CD4-positive, CD25-positive, alpha-beta regulatory T cell (primary cell): ENCODE measurements around the gene EML2. TPM values are rescaled to one million over a fixed set of nuclear protein-coding genes. Genes with fewer than 3 reads are reported as not detected.
A peak's percentile ranks its signal among the peaks of the same experiment; 100 is the strongest.

Experiments
- ATAC-seq, 2 donors: fragments of 150-1000 bp; cut with Tn5 transposase; one replicate each; pipeline ENCODE4 v1.10.0; 2021; ENCODE audit warnings: low read depth in 2 of 2, moderate number of reproducible peaks in 2 of 2, moderate library complexity in 1 of 2
- DNase-seq, 3 donors: peaks; one replicate each; pipeline versions ENCODE4 v3.0.0 to v3.0.0-alpha.2; 2012 to 2022; ENCODE audit warnings: mixed read lengths in 1 of 3
- H3K27ac ChIP-seq: one replicate; pipeline ENCODE4 v1.7.0; 2013; ENCODE audit warnings: mild to moderate bottlenecking, low read length; ENCODE audit not compliant: insufficient read depth, poor library complexity, severe bottlenecking
- H3K27me3 ChIP-seq: one replicate; pipeline ENCODE4 v1.7.0; 2013; ENCODE audit warnings: low read length; ENCODE audit not compliant: control insufficient read depth, insufficient read depth
- H3K36me3 ChIP-seq: one replicate; pipeline ENCODE4 v1.7.0; 2013; ENCODE audit warnings: mild to moderate bottlenecking, low read length, moderate library complexity; ENCODE audit not compliant: control insufficient read depth, insufficient read depth
- H3K4me1 ChIP-seq: 2 replicates; pipeline ENCODE4 v1.7.0; 2013; ENCODE audit warnings: mild to moderate bottlenecking, low read length; ENCODE audit not compliant: insufficient read depth, control insufficient read depth, poor library complexity, severe bottlenecking
- H3K4me3 ChIP-seq: one replicate; pipeline ENCODE4 v1.7.0; 2013; ENCODE audit warnings: low read depth, mild to moderate bottlenecking, low read length, moderate library complexity
- H3K9me3 ChIP-seq, 2 experiments: 1 replicate in 1 of 2; 2 replicates in 1 of 2; pipeline ENCODE4 v1.7.0; 2013; ENCODE audit warnings: low read length in 2 of 2, mild to moderate bottlenecking in 1 of 2, moderate library complexity in 1 of 2; ENCODE audit not compliant: control insufficient read depth in 2 of 2
- H3K27ac Mint-ChIP-seq, 3 donors: one replicate each; pipeline ENCODE4 v1.8.0; 2020 to 2022; ENCODE audit warnings: mild to moderate bottlenecking in 3 of 3, mixed read lengths in 3 of 3, moderate library complexity in 2 of 3
- H3K27me3 Mint-ChIP-seq: one replicate; pipeline ENCODE4 v1.8.0; 2022; ENCODE audit warnings: mild to moderate bottlenecking, mixed read lengths
- H3K36me3 Mint-ChIP-seq: one replicate; pipeline ENCODE4 v1.8.0; 2020; ENCODE audit warnings: mixed read lengths
- H3K4me1 Mint-ChIP-seq, 4 donors: one replicate each; pipeline ENCODE4 v1.8.0; 2020 to 2022; ENCODE audit warnings: mixed read lengths in 4 of 4, mild to moderate bottlenecking in 1 of 4
- H3K4me3 Mint-ChIP-seq, 4 donors: one replicate each; pipeline ENCODE4 v1.8.0; 2020 to 2022; ENCODE audit warnings: mild to moderate bottlenecking in 4 of 4, mixed read lengths in 4 of 4, moderate library complexity in 3 of 4
- H3K9me3 Mint-ChIP-seq, 7 donors: one replicate each; pipeline ENCODE4 v1.8.0; 2020 to 2022; ENCODE audit warnings: mixed read lengths in 7 of 7, mild to moderate bottlenecking in 3 of 7, moderate library complexity in 2 of 7
- polyA plus RNA-seq, 4 donors: library from polyadenylated mRNA; unstranded; fragments of 300-500 nt; fragmentation: Illumina TruSeq; gene quantifications; one replicate each; pipeline ENCODE4 v1.2.3, GENCODE V29; 2021
- total RNA-seq: library from RNA; stranded (reverse); gene quantifications from one replicate; pipeline ENCODE4 v1.2.3, GENCODE V29; 2022

EML2 gene
- total and polyA plus RNA-seq, 5 donors from 2014 or later, result 15.1 to 90.0 (median 21.2) TPM

GRCh38 chr19:45567609-45568008, 71.6 kb downstream of the EML2 start:
- Histone ChIP-seq H3K4me3 (no peak overlapping the region), H3K9me3 (no peaks in the 10 kb centered on the region), H3K27ac (no peak overlapping the region), H3K4me1 (peaks cover 9% of the 10 kb centered on the region), H3K36me3 (no peaks in the 10 kb centered on the region), H3K27me3 (no peaks in the 10 kb centered on the region)
- H3K27ac Mint-ChIP-seq, result peak overlapping the region in 1 of 3 donors; percentile 71
- peaks cover 13 to 31% (median 21%) of the 10 kb centered on the region in 4 donors for H3K4me1 Mint-ChIP-seq
- H3K9me3 Mint-ChIP-seq, result no peaks in the 10 kb centered on the region
- DNase-seq (no peak), ATAC-seq (no peak)
- no peaks in the 10 kb centered on the region for H3K27me3 Mint-ChIP-seq
- H3K4me3 Mint-ChIP-seq, result no peak overlapping the region
- H3K36me3 Mint-ChIP-seq, result peaks cover 3% of the 10 kb centered on the region

GRCh38 chr19:45564131-45564780, 74.9 kb downstream of the EML2 start:
- Histone ChIP-seq H3K36me3 (no peaks in the 10 kb centered on the region), H3K4me1 (peaks cover 9% of the 10 kb centered on the region), H3K27me3 (no peaks in the 10 kb centered on the region), H3K4me3 (no peak overlapping the region), H3K27ac (no peak overlapping the region), H3K9me3 (no peaks in the 10 kb centered on the region)
- Mint-ChIP-seq H3K36me3 (no peaks in the 10 kb centered on the region), H3K9me3 (no peaks in the 10 kb centered on the region), H3K4me3 (no peak overlapping the region), H3K27me3 (no peaks in the 10 kb centered on the region), H3K4me1 (peaks cover 8 to 41% (median 16%) of the 10 kb centered on the region in 4 donors), H3K27ac (peak overlapping the region; percentile 83 to 95 (median 92))
- DNase-seq (no peak), ATAC-seq (no peak)

GRCh38 chr19:45560686-45561085, 78.5 kb downstream of the EML2 start:
- Histone ChIP-seq H3K4me1 (peaks cover 9% of the 10 kb centered on the region), H3K27me3 (no peaks in the 10 kb centered on the region), H3K36me3 (no peaks in the 10 kb centered on the region), H3K4me3 (no peak overlapping the region), H3K27ac (no peak overlapping the region), H3K9me3 (no peaks in the 10 kb centered on the region)
- Mint-ChIP-seq H3K36me3 (no peaks in the 10 kb centered on the region), H3K4me3 (peak overlapping the region in 1 of 4 donors; percentile 59), H3K27ac (peak overlapping the region; percentile 70 to 87 (median 84)), H3K9me3 (no peaks in the 10 kb centered on the region), H3K27me3 (no peaks in the 10 kb centered on the region), H3K4me1 (peaks cover 5 to 57% (median 20%) of the 10 kb centered on the region in 4 donors)
- DNase-seq (no peak), ATAC-seq (no peak)

- no peaks in the 10 kb centered on the region for H3K27me3 ChIP-seq
- H3K4me1 ChIP-seq, result peaks cover 9% of the 10 kb centered on the region
- no peak overlapping the region for H3K27ac ChIP-seq
- H3K36me3 Mint-ChIP-seq, result no peaks in the 10 kb centered on the region
- no peaks in the 10 kb centered on the region for H3K9me3 ChIP-seq
- H3K27ac Mint-ChIP-seq, result peak overlapping the region in 2 of 3 donors; percentile 68 to 84
- DNase-seq (no peak), ATAC-seq (no peak)
- no peaks in the 10 kb centered on the region for H3K36me3 ChIP-seq
- no peaks in the 10 kb centered on the region for H3K9me3 Mint-ChIP-seq
- no peaks in the 10 kb centered on the region for H3K27me3 Mint-ChIP-seq
- no peak overlapping the region for H3K4me3 ChIP-seq
- H3K4me1 Mint-ChIP-seq, result peaks cover 5 to 57% (median 20%) of the 10 kb centered on the region in 4 donors
- H3K4me3 Mint-ChIP-seq, result no peak overlapping the region
Measured at GRCh38 chr19:45560038-45560437, 79.2 kb downstream of the EML2 start.

Other genes starting within 250 kb of the EML2 start
- gene PPP1R13L, start 234.3 kb downstream of the EML2 start, total RNA-seq, result 7.4 TPM
- gene PPP1R13L, start 234.3 kb downstream of the EML2 start, polyA plus RNA-seq, result under 1 TPM; 0.17 to 0.94 (median 0.57) TPM
- 2.1 TPM for gene POLR1G, start 232.8 kb downstream of the EML2 start, total RNA-seq
- gene POLR1G, start 232.8 kb downstream of the EML2 start, polyA plus RNA-seq, result 1 to 10 TPM; 1.6 to 3.6 (median 2.4) TPM
- 30.5 TPM for gene ERCC1, start 215.5 kb downstream of the EML2 start, total RNA-seq
- gene ERCC1, start 215.5 kb downstream of the EML2 start, polyA plus RNA-seq, result 10 to 100 TPM; 25.9 to 28.7 (median 26.3) TPM
- 731 TPM for gene FOSB, start 171.4 kb downstream of the EML2 start, total RNA-seq
- 10 to 100 TPM in 2 of 4 donors, 1 to 10 TPM in 2; 5.2 to 12.7 (median 9.6) TPM for gene FOSB, start 171.4 kb downstream of the EML2 start, polyA plus RNA-seq
- 1.5 TPM for gene RTN2, start 142.3 kb downstream of the EML2 start, total RNA-seq
- gene RTN2, start 142.3 kb downstream of the EML2 start, polyA plus RNA-seq, result under 1 TPM; 0.09 to 0.88 (median 0.28) TPM
- 2.3 TPM for gene PPM1N, start 141.0 kb downstream of the EML2 start, total RNA-seq
- gene PPM1N, start 141.0 kb downstream of the EML2 start, polyA plus RNA-seq, result 1 to 10 TPM; 2.5 to 6.7 (median 3.7) TPM
- 115 TPM for gene VASP, start 131.9 kb downstream of the EML2 start, total RNA-seq
- 10 to 100 TPM; 40.3 to 53.2 (median 50.4) TPM for gene VASP, start 131.9 kb downstream of the EML2 start, polyA plus RNA-seq
- gene OPA3, start 54.6 kb downstream of the EML2 start, total RNA-seq, result 7.3 TPM
- 1 to 10 TPM; 4.7 to 8.2 (median 5.9) TPM for gene OPA3, start 54.6 kb downstream of the EML2 start, polyA plus RNA-seq
- gene GPR4, start 37.2 kb downstream of the EML2 start, total RNA-seq, result not detected
- gene GPR4, start 37.2 kb downstream of the EML2 start, polyA plus RNA-seq, result not detected
- gene GIPR, start 28.8 kb upstream of the EML2 start, total RNA-seq, result 9.3 TPM
- gene GIPR, start 28.8 kb upstream of the EML2 start, polyA plus RNA-seq, result under 1 TPM in 3 of 4 donors, not detected in 1; 0.15 to 0.19 (median 0.17) TPM
- 271 TPM for gene SNRPD2, start 52.6 kb upstream of the EML2 start, total RNA-seq
- 1,000 to 10,000 TPM; 1,054 to 1,255 (median 1,105) TPM for gene SNRPD2, start 52.6 kb upstream of the EML2 start, polyA plus RNA-seq
- 10.0 TPM for gene QPCTL, start 53.3 kb upstream of the EML2 start, total RNA-seq
- gene QPCTL, start 53.3 kb upstream of the EML2 start, polyA plus RNA-seq, result 1 to 10 TPM in 1 of 4 donors, under 1 TPM in 3; 0.37 to 1.1 (median 0.52) TPM
- gene FBXO46, start 91.5 kb upstream of the EML2 start, total RNA-seq, result 26.5 TPM
- 10 to 100 TPM in 3 of 4 donors, 1 to 10 TPM in 1; 8.0 to 12.0 (median 10.5) TPM for gene FBXO46, start 91.5 kb upstream of the EML2 start, polyA plus RNA-seq
- not detected for gene MEIOSIN, start 94.0 kb upstream of the EML2 start, total RNA-seq
- not detected for gene MEIOSIN, start 94.0 kb upstream of the EML2 start, polyA plus RNA-seq
- 1.3 TPM for gene SIX5, start 129.9 kb upstream of the EML2 start, total RNA-seq
- under 1 TPM in 3 of 4 donors, not detected in 1; 0.17 to 0.31 (median 0.20) TPM for gene SIX5, start 129.9 kb upstream of the EML2 start, polyA plus RNA-seq
- gene DMPK, start 143.1 kb upstream of the EML2 start, total RNA-seq, result 68.1 TPM
- 1 to 10 TPM in 3 of 4 donors, under 1 TPM in 1; 0.61 to 1.6 (median 1.5) TPM for gene DMPK, start 143.1 kb upstream of the EML2 start, polyA plus RNA-seq
- 63.8 TPM for gene DMWD, start 153.4 kb upstream of the EML2 start, total RNA-seq
- 10 to 100 TPM; 13.5 to 18.3 (median 15.7) TPM for gene DMWD, start 153.4 kb upstream of the EML2 start, polyA plus RNA-seq
- gene RSPH6A, start 175.9 kb upstream of the EML2 start, total RNA-seq, result 0.20 TPM
- gene RSPH6A, start 175.9 kb upstream of the EML2 start, polyA plus RNA-seq, result not detected
- 87.6 TPM for gene SYMPK, start 223.8 kb upstream of the EML2 start, total RNA-seq
- 10 to 100 TPM in 2 of 4 donors, 1 to 10 TPM in 2; 5.0 to 13.0 (median 8.6) TPM for gene SYMPK, start 223.8 kb upstream of the EML2 start, polyA plus RNA-seq
- gene FOXA3, start 224.9 kb upstream of the EML2 start, total RNA-seq, result not detected
- not detected for gene FOXA3, start 224.9 kb upstream of the EML2 start, polyA plus RNA-seq
- gene IRF2BP1, start 246.7 kb upstream of the EML2 start, total RNA-seq, result 21.2 TPM
- gene IRF2BP1, start 246.7 kb upstream of the EML2 start, polyA plus RNA-seq, result 1 to 10 TPM; 4.5 to 6.4 (median 5.4) TPM